Measurements from ENCODE around the gene BAZ2B.

BAZ2B gene

DNA sequence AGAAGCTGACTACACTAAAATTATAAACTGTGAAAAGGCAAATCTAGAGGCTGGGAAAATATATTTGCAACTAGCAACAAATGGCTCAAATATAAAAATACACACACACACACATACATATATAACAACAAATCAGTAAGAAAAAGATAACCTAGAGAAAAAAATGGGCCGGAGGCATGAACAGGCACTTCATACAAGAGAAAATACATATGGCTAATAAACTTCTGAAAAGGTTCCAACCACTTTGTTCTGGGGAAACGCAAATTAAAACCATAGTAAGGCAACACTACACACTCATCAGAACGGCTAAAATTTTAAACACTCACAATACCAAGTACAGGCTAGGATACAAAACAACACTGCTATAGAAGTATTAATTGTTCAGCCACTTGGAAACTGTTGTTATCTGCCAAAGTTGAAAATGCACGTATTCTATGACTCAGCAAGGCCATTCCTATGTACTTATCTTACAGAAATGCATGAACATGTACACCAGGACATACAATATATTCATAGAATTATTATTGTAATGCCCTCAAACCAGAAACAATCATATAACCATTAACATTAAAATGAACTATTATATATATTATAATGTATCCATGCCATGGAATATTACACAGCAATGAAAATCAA lies 345.5 kb downstream of the BAZ2B start:
- no peaks in the 10 kb centered on the region for H3K36me3 ChIP-seq (replicated peaks; ENCODE audit: insufficient read depth, low read length)

More for the DNA sequence above, 345.5 kb downstream of the BAZ2B start:
- Histone ChIP-seq H3K9me3 (replicated peaks; ENCODE audit: insufficient read depth, low read length) (no peaks in the 10 kb centered on the region), H2AFZ (ENCODE audit: low read length) (no peak overlapping the region), H3K4me2 (ENCODE audit: low read depth, low read length) (no peak overlapping the region), H3K27ac (ENCODE audit: low read length) (no peak overlapping the region), H3K9ac (ENCODE audit: low read length) (no peak overlapping the region), H3F3A (ENCODE audit: insufficient read depth, low read length) (no peaks in the 10 kb centered on the region), H3K9me2 (replicated peaks; ENCODE audit: insufficient read depth, low read length) (no peaks in the 10 kb centered on the region), H3K79me2 (ENCODE audit: low read length) (no peaks in the 10 kb centered on the region), H3K4me3 (ENCODE audit: low read length) (no peak overlapping the region), H3K27me3 (replicated peaks; ENCODE audit: insufficient read depth, low read length) (no peaks in the 10 kb centered on the region), H3K4me1 (ENCODE audit: low read length) (no peaks in the 10 kb centered on the region), H4K20me1 (ENCODE audit: insufficient read depth, low read length) (no peaks in the 10 kb centered on the region)
- no peak for TF ChIP-seq EZH2 (optimal IDR thresholded peaks at IDR 0.05; ENCODE audit: low read depth, low read length)
- TF ChIP-seq EZH2phosphoT487 (IDR thresholded peaks at IDR 0.05; ENCODE audit: low read length), result no peak
- no peak for TF ChIP-seq CTCF (IDR thresholded peaks at IDR 0.05; ENCODE audit: low read length)
- DNase-seq, result no peak

All from MM.1S (cell line).